Activated naive CD4-positive, alpha-beta T cell treated with anti-CD3 and anti-CD28 coated beads, Interleukin-2, amount 50 U/mL, for 16 hours (primary cell): ENCODE data around the gene SERPINB4.

Source experiments
- DNase-seq: peaks from one replicate; pipeline ENCODE4 v3.0.0-alpha.2; 2020

The SERPINB4 gene

GRCh38 chr18:63626431-63626830 lies 17.6 kb downstream of the SERPINB4 start:
- DNase-seq: no peak

GRCh38 chr18:63624863-63625262 lies 19.2 kb downstream of the SERPINB4 start:
- no peak for DNase-seq

- no peak for DNase-seq
Observed at GRCh38 chr18:63619661-63620060, 24.4 kb downstream of the SERPINB4 start.

GRCh38 chr18:63617915-63618234 lies 26.2 kb downstream of the SERPINB4 start:
- DNase-seq: no peak

- DNase-seq: no peak
Observed at GRCh38 chr18:63617049-63617914, 26.8 kb downstream of the SERPINB4 start.

GRCh38 chr18:63613420-63613819 lies 30.6 kb downstream of the SERPINB4 start:
- DNase-seq: no peak

GRCh38 chr18:63606526-63606925 lies 37.5 kb downstream of the SERPINB4 start:
- DNase-seq: no peak

- no peak for DNase-seq
Observed at GRCh38 chr18:63604791-63605567, 39.1 kb downstream of the SERPINB4 start.

GRCh38 chr18:63603772-63604171 lies 40.3 kb downstream of the SERPINB4 start:
- DNase-seq: no peak

GRCh38 chr18:63603355-63603754 lies 40.7 kb downstream of the SERPINB4 start:
- DNase-seq: no peak

GRCh38 chr18:63596964-63597363 lies 47.1 kb downstream of the SERPINB4 start:
- DNase-seq: no peak

- no peak for DNase-seq
Observed at GRCh38 chr18:63592471-63592870, 51.6 kb downstream of the SERPINB4 start.

GRCh38 chr18:63591725-63592124 lies 52.3 kb downstream of the SERPINB4 start:
- DNase-seq: no peak

- DNase-seq: no peak
Observed at GRCh38 chr18:63590966-63591695, 52.9 kb downstream of the SERPINB4 start.

GRCh38 chr18:63590373-63590772 lies 53.7 kb downstream of the SERPINB4 start:
- DNase-seq: no peak

GRCh38 chr18:63588909-63589308 lies 55.1 kb downstream of the SERPINB4 start:
- no peak for DNase-seq
